Panc1 (cell line): ENCODE data around the gene RNF103. TPM values are rescaled to one million over a fixed set of nuclear protein-coding genes. Genes with fewer than 3 reads are reported as not detected.

Experiments
- ATAC-seq: fragments of 200-7000 bp; cut with Tn5 transposase; 2 replicates; pipeline ENCODE4 v1.9.1; 2020; ENCODE audit warnings: mild to moderate bottlenecking, moderate library complexity
- BruUV-seq: library from RNA; stranded (reverse); fragments of 400-500 nt; replicated peaks from 2 replicates; lab custom pipeline; 2021; lab: Mats Ljungman, UMichigan
- CTCF ChIA-PET: fragments of 300-600 bp; sonication (Branson Sonifier 250); formaldehyde crosslinking; loops from one replicate; lab custom pipeline; 2022; ENCODE audit warnings: antibody characterized with exemption; lab: Charles Lee
- POLR2A ChIA-PET: fragments of 300-600 bp; sonication (Branson Sonifier 250); formaldehyde crosslinking; loops from one replicate; lab custom pipeline; 2022; ENCODE audit warnings: antibody characterized with exemption; lab: Charles Lee
- DNase-seq: peaks from one replicate; pipeline ENCODE4 v3.0.0-alpha.2; 2010; ENCODE audit warnings: low read depth, low spot score
- H3K27ac ChIP-seq: 2 replicates; pipeline ENCODE4 v1.5.1; 2011; ENCODE audit warnings: mild to moderate bottlenecking, low read length, inconsistent platforms
- H3K27me3 ChIP-seq: fragments of 200-500 bp; sonication (Bioruptor generic); 2 replicates; pipeline ENCODE4 v1.6.0; 2014; ENCODE audit warnings: low read length, inconsistent platforms; ENCODE audit not compliant: control insufficient read depth, insufficient read depth
- H3K36me3 ChIP-seq: fragments of 200-500 bp; sonication (Bioruptor generic); 2 replicates; pipeline ENCODE4 v1.5.1; 2014; ENCODE audit warnings: inconsistent platforms, mild to moderate bottlenecking, low read length, moderate library complexity; ENCODE audit not compliant: control insufficient read depth, insufficient read depth
- H3K4me1 ChIP-seq: 2 replicates; pipeline ENCODE4 v1.5.1; 2011; ENCODE audit warnings: inconsistent platforms, mild to moderate bottlenecking, low read length, moderate library complexity; ENCODE audit not compliant: control insufficient read depth, insufficient read depth
- H3K4me3 ChIP-seq, 2 experiments: 2 replicates each; pipeline ENCODE4 v1.5.1; 2011 to 2012; ENCODE audit warnings: low read depth in 2 of 2, low read length in 2 of 2, mild to moderate bottlenecking in 2 of 2, inconsistent platforms in 1 of 2, moderate library complexity in 1 of 2
- H3K9me3 ChIP-seq: fragments of 200-500 bp; sonication (Bioruptor generic); 2 replicates; pipeline ENCODE4 v1.5.1; 2014; ENCODE audit warnings: low read depth, mild to moderate bottlenecking, inconsistent platforms, low read length, moderate library complexity; ENCODE audit not compliant: control insufficient read depth, insufficient read depth
- CTCF ChIP-seq: fragments of 450-650 bp; IDR thresholded peaks from 2 replicates; pipeline ENCODE4 v1.5.1; 2017; ENCODE audit warnings: mild to moderate bottlenecking
- POLR2AphosphoS5 ChIP-seq: IDR thresholded peaks from 2 replicates; pipeline ENCODE4 v1.6.1; 2012; ENCODE audit warnings: mild to moderate bottlenecking, low read depth, low read length, moderate library complexity
- SIN3A ChIP-seq: IDR thresholded peaks from 2 replicates; pipeline ENCODE4 v1.6.1; 2012; ENCODE audit warnings: low read depth, mild to moderate bottlenecking, low read length, moderate library complexity, borderline replicate concordance; ENCODE audit not compliant: insufficient read depth
- TCF7L2 ChIP-seq: IDR thresholded peaks from 2 replicates; pipeline ENCODE4 v1.6.1; 2011; ENCODE audit warnings: mild to moderate bottlenecking, low read depth, low read length, inconsistent platforms
- in situ Hi-C: cut with HindIII; loops from 2 replicates; pipeline ENCODE4 v1.10.0; 2016; ENCODE audit warnings: low sequenced_read_pairs, low pct_unique_long_range_greater_than_20kb
- intact Hi-C: fragments of 100-400 bp; cut with micrococcal nuclease; formaldehyde crosslinking; loops from one replicate; pipeline ENCODE4 v1.10.0; 2022; ENCODE audit not compliant: unreplicated experiment
- total RNA-seq: library from RNA; stranded (reverse); gene quantifications from one replicate; pipeline ENCODE4 v1.2.1, GENCODE V29; 2021; ENCODE audit not compliant: unreplicated experiment
- TF ChIP-seq, protein P1 (sequence below), 2 experiments: IDR thresholded peaks; 2 replicates each; pipeline ENCODE4 v1.6.1; 2011 to 2012; ENCODE audit warnings: low read depth in 2 of 2, control low read depth in 1 of 2, low read length in 1 of 2, mild to moderate bottlenecking in 1 of 2, moderate library complexity in 1 of 2; ENCODE audit not compliant: insufficient read depth in 1 of 2

RNF103 gene
- total RNA-seq, 1 experiment from 2014 or later, result 37.6 TPM

GRCh38 chr2:86617738-86618137, 5.9 kb downstream of the RNF103 start:
- intact Hi-C loops, result no loop called here
- BruUV-seq, result no TSS peak
- in situ Hi-C loops, result no loop called here
- Histone ChIP-seq H3K27ac (no peak overlapping the region), H3K36me3 (peaks cover 28% of the 10 kb centered on the region), H3K9me3 (no peaks in the 10 kb centered on the region), H3K4me3 (no peak overlapping the region), H3K4me1 (peaks cover 5% of the 10 kb centered on the region), H3K27me3 (no peaks in the 10 kb centered on the region)
- POLR2A ChIA-PET, result no interaction called here
- TF ChIP-seq TCF7L2 (no peak), SIN3A (no peak), CTCF (no peak), POLR2AphosphoS5 (no peak)
- TF ChIP-seq, protein P1, sequence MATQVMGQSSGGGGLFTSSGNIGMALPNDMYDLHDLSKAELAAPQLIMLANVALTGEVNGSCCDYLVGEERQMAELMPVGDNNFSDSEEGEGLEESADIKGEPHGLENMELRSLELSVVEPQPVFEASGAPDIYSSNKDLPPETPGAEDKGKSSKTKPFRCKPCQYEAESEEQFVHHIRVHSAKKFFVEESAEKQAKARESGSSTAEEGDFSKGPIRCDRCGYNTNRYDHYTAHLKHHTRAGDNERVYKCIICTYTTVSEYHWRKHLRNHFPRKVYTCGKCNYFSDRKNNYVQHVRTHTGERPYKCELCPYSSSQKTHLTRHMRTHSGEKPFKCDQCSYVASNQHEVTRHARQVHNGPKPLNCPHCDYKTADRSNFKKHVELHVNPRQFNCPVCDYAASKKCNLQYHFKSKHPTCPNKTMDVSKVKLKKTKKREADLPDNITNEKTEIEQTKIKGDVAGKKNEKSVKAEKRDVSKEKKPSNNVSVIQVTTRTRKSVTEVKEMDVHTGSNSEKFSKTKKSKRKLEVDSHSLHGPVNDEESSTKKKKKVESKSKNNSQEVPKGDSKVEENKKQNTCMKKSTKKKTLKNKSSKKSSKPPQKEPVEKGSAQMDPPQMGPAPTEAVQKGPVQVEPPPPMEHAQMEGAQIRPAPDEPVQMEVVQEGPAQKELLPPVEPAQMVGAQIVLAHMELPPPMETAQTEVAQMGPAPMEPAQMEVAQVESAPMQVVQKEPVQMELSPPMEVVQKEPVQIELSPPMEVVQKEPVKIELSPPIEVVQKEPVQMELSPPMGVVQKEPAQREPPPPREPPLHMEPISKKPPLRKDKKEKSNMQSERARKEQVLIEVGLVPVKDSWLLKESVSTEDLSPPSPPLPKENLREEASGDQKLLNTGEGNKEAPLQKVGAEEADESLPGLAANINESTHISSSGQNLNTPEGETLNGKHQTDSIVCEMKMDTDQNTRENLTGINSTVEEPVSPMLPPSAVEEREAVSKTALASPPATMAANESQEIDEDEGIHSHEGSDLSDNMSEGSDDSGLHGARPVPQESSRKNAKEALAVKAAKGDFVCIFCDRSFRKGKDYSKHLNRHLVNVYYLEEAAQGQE (IDR thresholded peaks at IDR 0.05; ENCODE audit: insufficient read depth in 1 of 2, low read depth in 2 of 2, low read length in 1 of 2), result no peak
- CTCF ChIA-PET, result no interaction called here
- no peak for ATAC-seq
- no peak for DNase-seq

DNA sequence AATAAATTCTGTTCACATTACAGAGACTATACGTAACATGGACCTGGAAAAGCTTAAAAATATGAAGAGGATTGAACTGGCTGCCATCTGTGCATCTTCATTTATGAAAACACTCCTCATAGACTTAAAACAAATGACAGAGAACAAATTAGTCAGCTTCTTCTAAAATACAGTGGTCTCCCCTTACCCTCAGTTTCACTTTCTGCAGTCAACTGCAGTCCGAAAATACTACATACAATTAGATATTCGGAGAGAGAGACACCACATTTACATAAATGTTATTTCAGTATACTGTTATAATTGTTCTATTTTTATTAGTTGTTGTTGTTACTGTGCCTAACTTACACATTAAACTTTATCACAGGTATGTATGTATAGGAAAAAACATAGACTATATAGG, 6.5 kb downstream of the RNF103 start:
- H3K4me3 ChIP-seq, result no peak overlapping the region
- TF ChIP-seq SIN3A (no peak), TCF7L2 (no peak)
- TF ChIP-seq, protein P1 (IDR thresholded peaks at IDR 0.05; ENCODE audit: insufficient read depth in 1 of 2, low read depth in 2 of 2, low read length in 1 of 2), result no peak
- DNase-seq, result no peak
- no peaks in the 10 kb centered on the region for H3K9me3 ChIP-seq
- ATAC-seq, result no peak
- ChIA-PET POLR2A (no interaction called here), CTCF (no interaction called here)
- intact Hi-C loops, result no loop called here
- in situ Hi-C loops, result no loop called here
- no peak overlapping the region for H3K27ac ChIP-seq
- BruUV-seq, result no TSS peak
- H3K4me1 ChIP-seq, result peaks cover 5% of the 10 kb centered on the region
- no peaks in the 10 kb centered on the region for H3K27me3 ChIP-seq
- H3K36me3 ChIP-seq, result peaks cover 28% of the 10 kb centered on the region
